SKM-1 treated with dmso at 0.1 percent for 144 hours (cell line): ENCODE measurements around the gene CDKAL1.
"Not testable (repeated sequence)": the region's sequence is repeated elsewhere in the genome, so short reads cannot be mapped to it uniquely, and the experiment has no call there.

Source experiments
- DNase-seq: peaks from one replicate; lab custom pipeline; 2025; ENCODE audit not compliant: unreplicated experiment; lab: John Stamatoyannopoulos, UW

The CDKAL1 gene

GRCh38 chr6:21049148-21049547 is 514.9 kb downstream of the CDKAL1 start:
- no peak for DNase-seq

- DNase-seq = no peak
Measured at GRCh38 chr6:21049572-21049971, 515.3 kb downstream of the CDKAL1 start.

DNA sequence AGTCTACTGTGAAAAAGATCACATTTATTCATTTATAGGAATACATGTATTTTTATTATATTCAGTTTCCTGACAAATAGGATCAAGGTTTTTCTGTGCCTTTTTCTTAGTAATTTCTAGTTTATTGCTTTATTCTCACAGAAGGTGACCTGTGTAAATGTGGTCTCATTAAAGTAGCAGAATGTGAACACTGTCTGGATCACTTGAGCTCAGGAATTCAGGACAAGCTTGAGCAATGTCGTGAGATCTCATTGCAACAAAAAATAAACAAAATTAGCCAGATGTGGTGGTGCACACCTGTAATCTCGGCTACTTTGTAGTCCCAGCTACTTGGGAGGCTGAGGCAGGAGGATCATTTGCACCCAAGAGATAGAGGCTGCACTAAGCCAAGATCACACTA is 516.7 kb downstream of the CDKAL1 start:
- DNase-seq = no peak

- DNase-seq = no peak
Measured at GRCh38 chr6:21051777-21052176, 517.5 kb downstream of the CDKAL1 start.

DNA sequence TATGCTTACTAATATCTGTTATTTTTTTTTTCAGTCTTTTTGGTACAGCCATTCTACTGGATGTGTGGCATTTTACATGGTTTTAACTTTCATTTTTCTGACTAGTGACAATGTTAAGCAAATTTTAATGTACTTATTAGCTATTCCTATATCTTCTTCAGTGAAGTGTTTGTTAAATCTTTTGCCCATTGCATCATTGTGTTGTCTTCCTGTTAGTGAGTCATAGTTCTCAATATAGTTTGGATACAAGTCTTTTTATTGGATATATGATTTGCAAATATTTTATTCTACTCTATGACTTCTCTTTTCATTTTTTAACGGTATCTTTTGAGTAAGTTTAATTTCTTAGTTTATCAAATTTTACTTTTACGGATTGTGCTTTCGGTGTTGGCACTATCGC is 519.4 kb downstream of the CDKAL1 start:
- DNase-seq = no peak

DNA sequence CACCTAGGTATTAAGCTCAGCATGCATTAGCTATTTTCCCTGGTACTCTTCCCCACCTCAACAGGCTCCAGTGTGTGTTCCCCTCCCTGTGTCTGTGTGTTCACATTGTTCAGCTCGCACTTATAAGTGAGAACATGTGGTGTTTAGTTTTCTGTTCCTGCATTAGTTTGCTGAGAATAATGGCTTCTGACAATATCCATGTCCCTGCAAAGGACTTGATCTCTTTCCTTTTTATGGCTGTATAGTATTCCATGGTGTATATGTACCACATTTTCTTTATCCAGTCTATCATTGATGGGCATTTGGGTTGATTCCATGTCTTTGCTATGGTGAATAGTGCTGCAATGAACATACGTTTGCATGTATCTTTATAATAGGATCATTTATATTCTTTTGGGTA is 521.2 kb downstream of the CDKAL1 start:
- DNase-seq = not testable (repeated sequence)

DNA sequence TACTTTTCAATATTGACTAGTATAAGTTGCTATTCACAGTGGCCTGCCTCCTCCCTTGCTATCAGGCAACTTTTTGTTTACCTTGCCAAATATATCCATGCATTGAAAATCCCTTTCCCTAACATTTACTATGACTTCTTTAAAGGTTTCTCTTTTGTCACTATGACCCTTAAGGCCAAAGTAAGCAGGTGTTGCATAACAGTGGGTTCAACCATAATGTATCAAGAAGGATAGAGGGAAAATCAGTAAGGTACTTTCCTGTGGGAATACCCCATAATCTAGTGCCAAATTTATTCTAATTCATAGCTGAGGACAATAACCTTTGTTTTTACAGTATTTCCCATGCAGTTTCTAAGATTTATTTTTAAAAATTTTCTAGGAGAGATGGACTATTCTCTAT is 527.6 kb downstream of the CDKAL1 start:
- DNase-seq = no peak

DNA sequence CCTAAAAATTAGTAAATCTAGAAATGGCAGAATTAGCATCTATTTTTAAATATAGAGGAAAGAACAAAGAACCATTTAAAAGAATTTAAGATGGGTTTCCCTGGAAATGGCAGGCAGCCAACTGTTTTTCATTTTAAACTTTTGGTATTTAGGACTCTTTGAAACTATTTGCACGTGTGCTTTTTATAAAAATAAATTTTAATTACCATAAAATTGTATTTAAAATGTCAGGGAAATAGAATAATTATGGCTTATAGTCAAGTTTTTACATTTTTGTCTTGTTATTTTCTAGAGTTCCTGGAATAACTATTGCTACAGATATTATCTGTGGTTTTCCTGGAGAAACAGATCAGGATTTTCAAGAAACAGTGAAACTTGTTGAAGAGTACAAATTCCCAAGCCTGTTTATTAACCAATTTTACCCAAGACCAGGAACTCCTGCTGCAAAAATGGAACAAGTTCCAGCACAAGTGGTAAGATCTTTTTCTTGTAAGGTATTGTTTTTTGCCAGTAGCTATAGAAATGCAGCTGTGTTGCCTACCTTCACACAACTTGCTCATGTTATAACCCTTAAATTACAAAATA is 530.6 kb downstream of the CDKAL1 start:
- DNase-seq = no peak

- DNase-seq = no peak
Measured at GRCh38 chr6:21067521-21067920, 533.3 kb downstream of the CDKAL1 start.

GRCh38 chr6:21070620-21071019 is 536.4 kb downstream of the CDKAL1 start:
- DNase-seq = no peak

- DNase-seq = no peak
Measured at GRCh38 chr6:21071780-21072468, 537.7 kb downstream of the CDKAL1 start.

GRCh38 chr6:21073318-21073839 is 539.1 kb downstream of the CDKAL1 start:
- DNase-seq = no peak

- DNase-seq = no peak
Measured at GRCh38 chr6:21074484-21074883, 540.2 kb downstream of the CDKAL1 start.

- DNase-seq = no peak
Measured at GRCh38 chr6:21075986-21076385, 541.7 kb downstream of the CDKAL1 start.

DNA sequence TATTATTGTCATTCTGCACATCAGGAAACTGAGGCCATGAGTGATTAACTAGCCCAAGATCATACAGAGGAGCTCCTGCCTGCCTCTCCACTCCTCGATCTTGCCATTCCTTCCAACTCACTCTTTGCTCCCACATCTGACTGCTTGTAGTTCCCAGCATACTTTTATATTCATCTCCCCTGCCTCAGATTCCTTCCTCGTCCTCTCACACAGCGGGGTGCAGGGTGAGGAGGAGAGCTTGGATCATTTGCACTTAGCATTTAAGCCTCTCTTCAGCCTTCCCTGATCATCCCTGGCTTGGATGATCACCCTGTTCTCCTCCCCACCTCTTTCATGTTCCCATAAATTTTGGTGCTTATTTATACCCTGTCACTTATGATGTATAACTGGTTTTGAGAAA is 544.2 kb downstream of the CDKAL1 start:
- no peak for DNase-seq

DNA sequence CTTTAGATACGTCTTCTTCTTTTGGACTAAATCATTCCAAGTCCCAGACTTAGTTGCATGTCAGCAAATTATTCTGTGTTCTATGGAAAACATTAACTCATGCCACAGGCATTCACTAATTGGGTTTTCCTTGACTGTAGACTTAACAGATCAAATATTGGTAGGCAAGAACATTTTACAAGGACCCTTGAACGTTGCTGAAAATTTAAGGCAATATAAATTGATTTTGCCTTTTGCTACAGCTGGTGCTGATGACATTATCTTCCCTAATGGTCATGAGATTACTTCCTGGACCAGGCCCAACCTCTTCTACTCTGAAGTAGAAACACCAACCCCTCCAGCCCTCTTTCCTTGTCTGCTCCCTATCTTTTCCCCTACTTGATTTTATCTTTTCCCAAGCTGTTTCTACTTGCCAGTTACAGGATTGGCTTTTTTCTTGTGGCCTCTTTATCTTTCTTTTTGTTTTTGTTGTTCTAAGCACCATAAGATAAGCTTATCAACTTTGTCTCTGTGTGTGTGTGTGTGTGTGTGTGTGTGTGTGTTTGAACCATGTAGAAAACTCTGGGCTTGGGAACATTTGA is 545.3 kb downstream of the CDKAL1 start:
- no peak for DNase-seq

GRCh38 chr6:21080221-21080620 is 546.0 kb downstream of the CDKAL1 start:
- no peak for DNase-seq

DNA sequence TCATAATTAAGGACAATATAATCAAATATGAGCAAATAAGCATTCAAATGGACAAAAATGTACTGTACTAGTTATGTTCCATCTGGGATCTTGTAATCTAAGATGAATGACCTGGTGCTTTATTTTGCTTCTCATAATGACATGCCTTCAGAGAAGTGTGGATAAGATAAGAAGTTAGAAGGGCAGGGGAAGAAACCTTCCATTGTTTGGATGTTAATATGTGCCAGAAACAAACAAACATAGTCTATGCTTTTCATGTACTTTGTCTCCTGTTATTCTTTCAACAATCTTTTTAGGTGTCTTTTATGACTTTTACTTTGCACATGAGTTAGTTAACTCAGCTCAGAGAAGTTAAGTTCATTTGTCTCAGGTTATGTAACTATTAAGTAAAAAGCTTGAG is 547.8 kb downstream of the CDKAL1 start:
- no peak for DNase-seq

DNA sequence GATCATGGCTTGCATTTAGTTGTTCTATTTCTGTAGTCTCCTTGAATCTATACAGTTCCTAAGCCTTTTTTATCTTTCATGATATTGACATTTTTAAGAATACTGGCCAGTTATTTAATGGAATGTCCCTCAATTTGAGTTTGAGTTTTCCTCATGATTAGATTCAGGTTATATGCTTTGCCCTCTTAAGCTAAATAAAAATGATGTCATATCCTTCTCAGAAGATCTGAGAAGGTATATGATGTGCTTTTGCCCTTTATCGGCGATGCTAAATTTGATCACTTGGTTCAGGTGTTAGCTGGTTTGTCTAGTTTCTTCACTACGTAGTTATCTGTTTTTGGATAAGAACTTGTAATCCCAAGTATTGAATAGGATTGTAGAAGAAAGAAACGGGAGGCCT is 549.5 kb downstream of the CDKAL1 start:
- DNase-seq = no peak

- no peak for DNase-seq
Measured at GRCh38 chr6:21084656-21085055, 550.4 kb downstream of the CDKAL1 start.

DNA sequence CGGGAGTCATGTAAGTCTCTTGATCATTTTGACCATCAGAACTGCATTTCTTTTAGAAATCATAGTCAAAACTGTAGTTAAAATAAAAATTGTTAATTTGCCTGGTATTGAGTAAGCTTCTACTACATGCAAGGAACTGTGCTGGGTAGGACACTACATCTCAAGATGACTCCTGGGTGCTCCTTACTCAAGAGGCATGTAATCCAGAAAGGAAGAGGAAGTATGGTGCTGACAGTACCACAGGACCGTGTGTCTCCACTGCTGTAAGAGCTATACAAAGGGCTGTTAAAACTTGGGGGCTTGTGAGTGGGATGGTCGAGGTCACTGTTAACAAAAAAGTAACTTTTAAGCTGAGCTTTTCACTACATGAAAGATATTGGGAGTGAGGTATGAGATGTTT is 551.0 kb downstream of the CDKAL1 start:
- peak; percentile 44 for DNase-seq

GRCh38 chr6:21085643-21086042 is 551.4 kb downstream of the CDKAL1 start:
- DNase-seq = no peak
